KMS-11 (cell line): ENCODE data around the gene PTPRJ.

ENCODE experiments used
- H2AFZ ChIP-seq: fragments of 200-600 bp; sonication (generic); 2 replicates; pipeline ENCODE4 v1.6.1; 2016; ENCODE audit warnings: antibody characterized with exemption, mixed run types, low read depth
- H3K27ac ChIP-seq: fragments of 200-600 bp; sonication (generic); 2 replicates; pipeline ENCODE4 v1.6.1; 2016; ENCODE audit warnings: mild to moderate bottlenecking, mixed run types
- H3K27me3 ChIP-seq: fragments of 200-600 bp; sonication (generic); 2 replicates; pipeline ENCODE4 v1.6.1; 2017; ENCODE audit warnings: mild to moderate bottlenecking, low read depth, mixed run types, moderate library complexity; ENCODE audit not compliant: insufficient read depth
- H3K36me3 ChIP-seq: fragments of 200-600 bp; sonication (generic); 2 replicates; pipeline ENCODE4 v1.6.1; 2017; ENCODE audit warnings: mild to moderate bottlenecking, mixed run types; ENCODE audit not compliant: insufficient read depth
- H3K4me1 ChIP-seq: fragments of 200-600 bp; sonication (generic); 2 replicates; pipeline ENCODE4 v1.6.1; 2016; ENCODE audit warnings: mild to moderate bottlenecking, low read depth, mixed run types; ENCODE audit not compliant: poor library complexity, severe bottlenecking
- H3K4me2 ChIP-seq: fragments of 200-600 bp; sonication (generic); 2 replicates; pipeline ENCODE4 v1.7.0; 2016; ENCODE audit warnings: mild to moderate bottlenecking, mixed run types
- H3K4me3 ChIP-seq: fragments of 200-600 bp; sonication (generic); IDR thresholded peaks from 2 replicates; pipeline ENCODE4 v1.6.1; 2017; ENCODE audit warnings: low read depth, low read length, mixed read lengths; ENCODE audit not compliant: insufficient read depth
- H3K79me2 ChIP-seq: fragments of 200-600 bp; sonication (generic); 2 replicates; pipeline ENCODE4 v1.6.1; 2016; ENCODE audit warnings: low read depth, mixed run types; ENCODE audit not compliant: insufficient read depth
- H3K9ac ChIP-seq: fragments of 200-600 bp; sonication (generic); 2 replicates; pipeline ENCODE4 v1.6.1; 2016; ENCODE audit warnings: mild to moderate bottlenecking, mixed run types
- H4K20me1 ChIP-seq: fragments of 200-600 bp; sonication (generic); 2 replicates; pipeline ENCODE4 v1.6.1; 2016; ENCODE audit warnings: mild to moderate bottlenecking, mixed run types; ENCODE audit not compliant: insufficient read depth
- CTCF ChIP-seq: fragments of 200-600 bp; sonication (generic); conservative IDR thresholded peaks from 2 replicates; pipeline ENCODE4 v1.6.1; 2017; ENCODE audit warnings: low read depth, mild to moderate bottlenecking, antibody characterized with exemption, low read length, moderate library complexity, mixed read lengths

PTPRJ gene

GRCh38 chr11:48004456-48004855 lies 24.1 kb downstream of the PTPRJ start:
- no peak overlapping the region for H3K4me2 ChIP-seq
- H3K27ac ChIP-seq, result no peak overlapping the region
- no peak overlapping the region for H3K9ac ChIP-seq
- H3K4me1 ChIP-seq, result peaks cover 14% of the 10 kb centered on the region
- no peaks in the 10 kb centered on the region for H3K36me3 ChIP-seq
- H3K79me2 ChIP-seq, result no peaks in the 10 kb centered on the region
- H4K20me1 ChIP-seq, result no peaks in the 10 kb centered on the region
- H3K27me3 ChIP-seq, result no peaks in the 10 kb centered on the region
- no peak for TF ChIP-seq CTCF
- H3K4me3 ChIP-seq, result no peak overlapping the region
- H2AFZ ChIP-seq, result no peak overlapping the region

- H2AFZ ChIP-seq, result no peak overlapping the region
- H3K27me3 ChIP-seq, result no peaks in the 10 kb centered on the region
- H3K4me1 ChIP-seq, result peaks cover 14% of the 10 kb centered on the region
- H3K27ac ChIP-seq, result no peak overlapping the region
- H3K79me2 ChIP-seq, result no peaks in the 10 kb centered on the region
- no peaks in the 10 kb centered on the region for H4K20me1 ChIP-seq
- no peaks in the 10 kb centered on the region for H3K36me3 ChIP-seq
- H3K9ac ChIP-seq, result no peak overlapping the region
- H3K4me3 ChIP-seq, result no peak overlapping the region
- TF ChIP-seq CTCF, result no peak
- no peak overlapping the region; the same call in 1 of the 2 replicates for H3K4me2 ChIP-seq
Observed at GRCh38 chr11:48005136-48005535, 24.8 kb downstream of the PTPRJ start.

GRCh38 chr11:48005831-48006270 lies 25.5 kb downstream of the PTPRJ start:
- H4K20me1 ChIP-seq, result no peaks in the 10 kb centered on the region
- no peaks in the 10 kb centered on the region for H3K79me2 ChIP-seq
- no peaks in the 10 kb centered on the region for H3K36me3 ChIP-seq
- H3K4me2 ChIP-seq, result no peak overlapping the region; the same call in 1 of the 2 replicates
- no peaks in the 10 kb centered on the region for H3K27me3 ChIP-seq
- no peak for TF ChIP-seq CTCF
- H3K4me3 ChIP-seq, result no peak overlapping the region
- H3K9ac ChIP-seq, result no peak overlapping the region
- H3K4me1 ChIP-seq, result peaks cover 14% of the 10 kb centered on the region
- H3K27ac ChIP-seq, result no peak overlapping the region
- no peak overlapping the region for H2AFZ ChIP-seq

GRCh38 chr11:48006301-48006992 lies 26.1 kb downstream of the PTPRJ start:
- Histone ChIP-seq H3K27me3 (no peaks in the 10 kb centered on the region), H4K20me1 (no peaks in the 10 kb centered on the region), H3K36me3 (no peaks in the 10 kb centered on the region), H3K4me2 (no peak overlapping the region), H3K27ac (no peak overlapping the region), H2AFZ (no peak overlapping the region), H3K79me2 (no peaks in the 10 kb centered on the region), H3K4me1 (peaks cover 14% of the 10 kb centered on the region), H3K4me3 (no peak overlapping the region), H3K9ac (no peak overlapping the region)
- no peak for TF ChIP-seq CTCF
